Endothelial cell of umbilical vein (primary cell): Measurements from ENCODE around the gene ZFAND6. TPM values are rescaled to one million over a fixed set of nuclear protein-coding genes. Genes with fewer than 3 reads are reported as not detected.

Experiments used
- BruUV-seq: library from RNA; stranded (reverse); fragments of 400-500 nt; replicated peaks from 2 replicates; lab custom pipeline; 2021; lab: Mats Ljungman, UMichigan
- CTCF ChIA-PET: fragments of 300-600, 350-600 bp; sonication (Branson Sonifier 250); formaldehyde crosslinking; loops from one replicate; lab custom pipeline; 2021; ENCODE audit warnings: antibody characterized with exemption, inconsistent platforms; lab: Charles Lee
- POLR2A ChIA-PET: fragments of 300-600, 350-600 bp; sonication (Branson Sonifier 250); formaldehyde crosslinking; loops from one replicate; lab custom pipeline; 2021; ENCODE audit warnings: antibody characterized with exemption, inconsistent platforms; lab: Charles Lee
- DNase-seq: peaks from one replicate; pipeline ENCODE4 v3.0.0-alpha.2; 2011; ENCODE audit warnings: low read depth, low spot score
- FAIRE-seq: peaks from 2 replicates; lab custom pipeline; 2011; peaks lifted over from hg19 to GRCh38; lab: Jason Lieb, UNC
- H2AFZ ChIP-seq: 2 replicates; pipeline ENCODE4 v1.6.0; 2012; ENCODE audit warnings: low read depth, low read length, control low read depth, inconsistent platforms
- H3K27ac ChIP-seq: 2 replicates; pipeline ENCODE4 v1.5.1; 2011; ENCODE audit warnings: low read depth, mild to moderate bottlenecking, control low read depth, low read length, moderate library complexity; ENCODE audit not compliant: insufficient read depth
- H3K27me3 ChIP-seq, 2 experiments: 2 replicates each; pipeline versions ENCODE4 v1.6.0 to v1.6.1; 2011; ENCODE audit warnings: low read length in 2 of 2, mixed read lengths in 1 of 2; ENCODE audit not compliant: control insufficient read depth in 2 of 2, insufficient read depth in 2 of 2
- H3K36me3 ChIP-seq, 2 experiments: 2 replicates in 1 of 2; 3 replicates in 1 of 2; pipeline ENCODE4 v1.5.1; 2011; ENCODE audit warnings: low read length in 2 of 2, mild to moderate bottlenecking in 1 of 2, moderate library complexity in 1 of 2; ENCODE audit not compliant: control insufficient read depth in 2 of 2, insufficient read depth in 2 of 2; ENCODE audit errors: extremely low read depth in 1 of 2
- H3K4me1 ChIP-seq: 3 replicates; pipeline ENCODE4 v1.5.1; 2011; ENCODE audit warnings: mild to moderate bottlenecking, low read length; ENCODE audit not compliant: control insufficient read depth, insufficient read depth; ENCODE audit errors: extremely low read depth
- H3K4me2 ChIP-seq: 2 replicates; pipeline ENCODE4 v1.6.1; 2011; ENCODE audit warnings: low read length, control low read depth, mixed read lengths; ENCODE audit not compliant: insufficient read depth
- H3K4me3 ChIP-seq, 3 experiments: fragments of 200-600 bp in 1 of 3; sonication (generic), shearing (Covaris generic) in 1 of 3; replicated peaks in 1 of 3; 2 replicates each; pipeline ENCODE4 v1.5.1; 2011 to 2016; ENCODE audit warnings: control low read depth in 3 of 3, low read length in 3 of 3, mild to moderate bottlenecking in 2 of 3, inconsistent platforms in 1 of 3, low read depth in 1 of 3, moderate library complexity in 1 of 3; ENCODE audit not compliant: insufficient read depth in 1 of 3
- H3K79me2 ChIP-seq: 2 replicates; pipeline ENCODE4 v1.6.0; 2012; ENCODE audit warnings: low read length, inconsistent platforms; ENCODE audit not compliant: control insufficient read depth, insufficient read depth
- H3K9ac ChIP-seq: replicated peaks from 2 replicates; pipeline ENCODE3; 2011; ENCODE audit warnings: low read length, control low read depth; ENCODE audit not compliant: insufficient read depth; ENCODE audit errors: extremely low read depth
- H3K9me1 ChIP-seq: replicated peaks from 3 replicates; pipeline ENCODE4 v1.6.0; 2011; ENCODE audit warnings: mild to moderate bottlenecking, low read length; ENCODE audit not compliant: control insufficient read depth, insufficient read depth; ENCODE audit errors: extremely low read depth
- H3K9me3 ChIP-seq: replicated peaks from 2 replicates; pipeline ENCODE4 v1.5.1; 2012; ENCODE audit warnings: low read length, inconsistent platforms; ENCODE audit not compliant: control insufficient read depth, insufficient read depth
- H4K20me1 ChIP-seq: replicated peaks from 2 replicates; pipeline ENCODE3; 2011; ENCODE audit warnings: mild to moderate bottlenecking, low read length; ENCODE audit not compliant: control insufficient read depth, insufficient read depth; ENCODE audit errors: extremely low read depth
- EZH2 ChIP-seq: IDR thresholded peaks from 2 replicates; pipeline ENCODE4 v1.6.1; 2012; ENCODE audit warnings: borderline replicate concordance, low read depth, mild to moderate bottlenecking, moderate library complexity, low read length, inconsistent platforms; ENCODE audit not compliant: severe bottlenecking
- FOS ChIP-seq: IDR thresholded peaks from 2 replicates; pipeline ENCODE4 v1.6.1; 2011; ENCODE audit warnings: mild to moderate bottlenecking, low read length, moderate library complexity, borderline replicate concordance; ENCODE audit not compliant: insufficient read depth
- GATA2 ChIP-seq: IDR thresholded peaks from 2 replicates; pipeline ENCODE4 v1.7.0; 2011; ENCODE audit warnings: low read depth, mild to moderate bottlenecking, moderate library complexity, mixed read lengths, low read length; ENCODE audit not compliant: insufficient read length, insufficient read depth
- JUN ChIP-seq: IDR thresholded peaks from 2 replicates; pipeline ENCODE4 v1.6.1; 2011; ENCODE audit warnings: borderline replicate concordance, low read depth; ENCODE audit not compliant: insufficient read length, insufficient read depth
- MYC ChIP-seq: IDR thresholded peaks from one replicate; pipeline ENCODE4 v1.6.1; 2011; ENCODE audit warnings: mild to moderate bottlenecking, low read depth, low read length
- POLR2A ChIP-seq: IDR thresholded peaks from 2 replicates; pipeline ENCODE4 v1.6.1; 2012; ENCODE audit warnings: low read depth, mild to moderate bottlenecking, control low read depth, low read length
- POLR2AphosphoS5 ChIP-seq: IDR thresholded peaks from 2 replicates; pipeline ENCODE4 v1.6.1; 2012; ENCODE audit warnings: low read depth, mild to moderate bottlenecking, control low read depth, low read length, moderate library complexity; ENCODE audit not compliant: insufficient read depth
- dilution Hi-C: fragments of 300-500 bp; cut with MboI; formaldehyde crosslinking; loops from one replicate; pipeline ENCODE4 v1.15.0; 2019; ENCODE audit warnings: low sequenced_read_pairs; ENCODE audit not compliant: extremely low pct_ligation_motif_present
- intact Hi-C: fragments of 100-400 bp; cut with micrococcal nuclease; formaldehyde crosslinking; loops from one replicate; pipeline ENCODE4 v1.10.0; 2022
- polyA plus RNA-seq, 4 experiments: library from polyadenylated mRNA; depleted of rRNA in 3 of 4; stranded (reverse) in 3 of 4; unstranded in 1 of 4; fragments of >200 nt; gene quantifications; 2 replicates each; pipeline versions ENCODE4 v1.2.1 to v1.2.3, GENCODE V29; 2011 to 2012; ENCODE audit warnings: missing spikeins in 1 of 4
- total RNA-seq: library from RNA; stranded (reverse); gene quantifications from 2 replicates; pipeline ENCODE4 v1.2.3, GENCODE V29; 2021
- TF ChIP-seq, protein P1 (sequence below), 2 donors: IDR thresholded peaks; 1 replicate in 1 of 2; 2 replicates in 1 of 2; pipeline ENCODE4 v1.5.1; 2011; ENCODE audit warnings: low read length in 2 of 2, mild to moderate bottlenecking in 2 of 2, moderate library complexity in 2 of 2, control low read depth in 1 of 2, inconsistent platforms in 1 of 2, low read depth in 1 of 2; ENCODE audit not compliant: insufficient read depth in 1 of 2; ENCODE audit errors: extremely low read depth in 1 of 2
- TF ChIP-seq, protein P2 (sequence below): IDR thresholded peaks from 2 replicates; pipeline ENCODE4 v1.6.1; 2011; ENCODE audit not compliant: insufficient read depth, insufficient read length

The ZFAND6 gene
- total and polyA plus RNA-seq, 2 donors (not counting 3 experiments of a cell fraction or from before 2014, with no cell fraction given) = 50.3 to 97.9 TPM

DNA sequence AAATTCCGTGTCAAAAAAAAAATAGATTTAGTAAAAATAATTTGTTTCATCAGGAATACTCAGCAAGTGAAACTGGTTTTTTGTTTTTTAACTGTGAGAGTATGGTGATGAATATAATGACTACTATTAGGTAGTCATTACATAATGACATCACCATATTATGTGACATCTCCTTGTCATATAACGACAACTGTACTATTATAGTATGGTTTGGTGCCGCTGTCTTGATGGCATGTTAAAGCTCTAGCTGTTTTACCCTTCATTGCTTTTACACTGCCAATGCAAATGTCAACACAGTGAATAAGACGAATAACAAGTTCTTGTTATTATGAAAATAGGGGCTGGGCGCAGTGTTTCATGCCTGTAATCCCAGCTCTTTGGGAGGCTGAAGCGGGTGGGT is 47.7 kb downstream of the ZFAND6 start:
- no TSS peak for BruUV-seq
- ChIA-PET CTCF (no interaction called here), POLR2A (no interaction called here)
- no peak overlapping the region for H3K4me3 ChIP-seq
- dilution Hi-C loops (no loop called here), intact Hi-C loops (no loop called here)
- no peak overlapping the region for H3K9ac ChIP-seq
- no peaks in the 10 kb centered on the region for H3K36me3 ChIP-seq
- DNase-seq (no peak), FAIRE-seq (no peak)
- H3K4me1 ChIP-seq = peaks cover 18% of the 10 kb centered on the region
- peaks cover 47% of the 10 kb centered on the region for H3K79me2 ChIP-seq
- H4K20me1 ChIP-seq = peaks cover 3% of the 10 kb centered on the region
- no peaks in the 10 kb centered on the region for H3K9me3 ChIP-seq
- H2AFZ ChIP-seq = no peak overlapping the region
- no peak overlapping the region for H3K27ac ChIP-seq
- TF ChIP-seq JUN = no peak
- no peak for TF ChIP-seq POLR2AphosphoS5
- no peak for TF ChIP-seq EZH2
- TF ChIP-seq, protein P1, sequence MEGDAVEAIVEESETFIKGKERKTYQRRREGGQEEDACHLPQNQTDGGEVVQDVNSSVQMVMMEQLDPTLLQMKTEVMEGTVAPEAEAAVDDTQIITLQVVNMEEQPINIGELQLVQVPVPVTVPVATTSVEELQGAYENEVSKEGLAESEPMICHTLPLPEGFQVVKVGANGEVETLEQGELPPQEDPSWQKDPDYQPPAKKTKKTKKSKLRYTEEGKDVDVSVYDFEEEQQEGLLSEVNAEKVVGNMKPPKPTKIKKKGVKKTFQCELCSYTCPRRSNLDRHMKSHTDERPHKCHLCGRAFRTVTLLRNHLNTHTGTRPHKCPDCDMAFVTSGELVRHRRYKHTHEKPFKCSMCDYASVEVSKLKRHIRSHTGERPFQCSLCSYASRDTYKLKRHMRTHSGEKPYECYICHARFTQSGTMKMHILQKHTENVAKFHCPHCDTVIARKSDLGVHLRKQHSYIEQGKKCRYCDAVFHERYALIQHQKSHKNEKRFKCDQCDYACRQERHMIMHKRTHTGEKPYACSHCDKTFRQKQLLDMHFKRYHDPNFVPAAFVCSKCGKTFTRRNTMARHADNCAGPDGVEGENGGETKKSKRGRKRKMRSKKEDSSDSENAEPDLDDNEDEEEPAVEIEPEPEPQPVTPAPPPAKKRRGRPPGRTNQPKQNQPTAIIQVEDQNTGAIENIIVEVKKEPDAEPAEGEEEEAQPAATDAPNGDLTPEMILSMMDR (IDR thresholded peaks at IDR 0.05; ENCODE audit: extremely low read depth in 1 of 2, insufficient read depth in 1 of 2, low read depth in 1 of 2, low read length in 2 of 2) = no peak
- no peak for TF ChIP-seq MYC
- TF ChIP-seq FOS = no peak
- no peak for TF ChIP-seq POLR2A
- TF ChIP-seq GATA2 = no peak
- TF ChIP-seq, protein P2, sequence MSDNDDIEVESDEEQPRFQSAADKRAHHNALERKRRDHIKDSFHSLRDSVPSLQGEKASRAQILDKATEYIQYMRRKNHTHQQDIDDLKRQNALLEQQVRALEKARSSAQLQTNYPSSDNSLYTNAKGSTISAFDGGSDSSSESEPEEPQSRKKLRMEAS = no peak
- no peak overlapping the region for H3K4me2 ChIP-seq
- H3K9me1 ChIP-seq = peaks cover 2% of the 10 kb centered on the region
- no peaks in the 10 kb centered on the region for H3K27me3 ChIP-seq
